Endothelial cell of umbilical vein (primary cell): Measurements from ENCODE around the gene RET. TPM values are rescaled to one million over a fixed set of nuclear protein-coding genes. Genes with fewer than 3 reads are reported as not detected.

Experiments used
- BruUV-seq: library from RNA; stranded (reverse); fragments of 400-500 nt; replicated peaks from 2 replicates; lab custom pipeline; 2021; lab: Mats Ljungman, UMichigan
- CTCF ChIA-PET: fragments of 300-600, 350-600 bp; sonication (Branson Sonifier 250); formaldehyde crosslinking; loops from one replicate; lab custom pipeline; 2021; ENCODE audit warnings: antibody characterized with exemption, inconsistent platforms; lab: Charles Lee
- POLR2A ChIA-PET: fragments of 300-600, 350-600 bp; sonication (Branson Sonifier 250); formaldehyde crosslinking; loops from one replicate; lab custom pipeline; 2021; ENCODE audit warnings: antibody characterized with exemption, inconsistent platforms; lab: Charles Lee
- DNase-seq: peaks from one replicate; pipeline ENCODE4 v3.0.0-alpha.2; 2011; ENCODE audit warnings: low read depth, low spot score
- FAIRE-seq: peaks from 2 replicates; lab custom pipeline; 2011; peaks lifted over from hg19 to GRCh38; lab: Jason Lieb, UNC
- H2AFZ ChIP-seq: 2 replicates; pipeline ENCODE4 v1.6.0; 2012; ENCODE audit warnings: low read depth, low read length, control low read depth, inconsistent platforms
- H3K27ac ChIP-seq: 2 replicates; pipeline ENCODE4 v1.5.1; 2011; ENCODE audit warnings: low read depth, mild to moderate bottlenecking, control low read depth, low read length, moderate library complexity; ENCODE audit not compliant: insufficient read depth
- H3K27me3 ChIP-seq, 2 experiments: 2 replicates each; pipeline versions ENCODE4 v1.6.0 to v1.6.1; 2011; ENCODE audit warnings: low read length in 2 of 2, mixed read lengths in 1 of 2; ENCODE audit not compliant: control insufficient read depth in 2 of 2, insufficient read depth in 2 of 2
- H3K36me3 ChIP-seq, 2 experiments: 2 replicates in 1 of 2; 3 replicates in 1 of 2; pipeline ENCODE4 v1.5.1; 2011; ENCODE audit warnings: low read length in 2 of 2, mild to moderate bottlenecking in 1 of 2, moderate library complexity in 1 of 2; ENCODE audit not compliant: control insufficient read depth in 2 of 2, insufficient read depth in 2 of 2; ENCODE audit errors: extremely low read depth in 1 of 2
- H3K4me1 ChIP-seq: 3 replicates; pipeline ENCODE4 v1.5.1; 2011; ENCODE audit warnings: mild to moderate bottlenecking, low read length; ENCODE audit not compliant: control insufficient read depth, insufficient read depth; ENCODE audit errors: extremely low read depth
- H3K4me2 ChIP-seq: 2 replicates; pipeline ENCODE4 v1.6.1; 2011; ENCODE audit warnings: low read length, control low read depth, mixed read lengths; ENCODE audit not compliant: insufficient read depth
- H3K4me3 ChIP-seq, 3 experiments: fragments of 200-600 bp in 1 of 3; sonication (generic), shearing (Covaris generic) in 1 of 3; replicated peaks in 1 of 3; 2 replicates each; pipeline ENCODE4 v1.5.1; 2011 to 2016; ENCODE audit warnings: control low read depth in 3 of 3, low read length in 3 of 3, mild to moderate bottlenecking in 2 of 3, inconsistent platforms in 1 of 3, low read depth in 1 of 3, moderate library complexity in 1 of 3; ENCODE audit not compliant: insufficient read depth in 1 of 3
- H3K79me2 ChIP-seq: 2 replicates; pipeline ENCODE4 v1.6.0; 2012; ENCODE audit warnings: low read length, inconsistent platforms; ENCODE audit not compliant: control insufficient read depth, insufficient read depth
- H3K9ac ChIP-seq: replicated peaks from 2 replicates; pipeline ENCODE3; 2011; ENCODE audit warnings: low read length, control low read depth; ENCODE audit not compliant: insufficient read depth; ENCODE audit errors: extremely low read depth
- H3K9me1 ChIP-seq: replicated peaks from 3 replicates; pipeline ENCODE4 v1.6.0; 2011; ENCODE audit warnings: mild to moderate bottlenecking, low read length; ENCODE audit not compliant: control insufficient read depth, insufficient read depth; ENCODE audit errors: extremely low read depth
- H3K9me3 ChIP-seq: replicated peaks from 2 replicates; pipeline ENCODE4 v1.5.1; 2012; ENCODE audit warnings: low read length, inconsistent platforms; ENCODE audit not compliant: control insufficient read depth, insufficient read depth
- H4K20me1 ChIP-seq: replicated peaks from 2 replicates; pipeline ENCODE3; 2011; ENCODE audit warnings: mild to moderate bottlenecking, low read length; ENCODE audit not compliant: control insufficient read depth, insufficient read depth; ENCODE audit errors: extremely low read depth
- CTCF ChIP-seq, 2 donors: IDR thresholded peaks; 1 replicate in 1 of 2; 2 replicates in 1 of 2; pipeline ENCODE4 v1.5.1; 2011; ENCODE audit warnings: low read length in 2 of 2, mild to moderate bottlenecking in 2 of 2, moderate library complexity in 2 of 2, control low read depth in 1 of 2, inconsistent platforms in 1 of 2, low read depth in 1 of 2; ENCODE audit not compliant: insufficient read depth in 1 of 2; ENCODE audit errors: extremely low read depth in 1 of 2
- EZH2 ChIP-seq: IDR thresholded peaks from 2 replicates; pipeline ENCODE4 v1.6.1; 2012; ENCODE audit warnings: borderline replicate concordance, low read depth, mild to moderate bottlenecking, moderate library complexity, low read length, inconsistent platforms; ENCODE audit not compliant: severe bottlenecking
- FOS ChIP-seq: IDR thresholded peaks from 2 replicates; pipeline ENCODE4 v1.6.1; 2011; ENCODE audit warnings: mild to moderate bottlenecking, low read length, moderate library complexity, borderline replicate concordance; ENCODE audit not compliant: insufficient read depth
- GATA2 ChIP-seq: IDR thresholded peaks from 2 replicates; pipeline ENCODE4 v1.7.0; 2011; ENCODE audit warnings: low read depth, mild to moderate bottlenecking, moderate library complexity, mixed read lengths, low read length; ENCODE audit not compliant: insufficient read length, insufficient read depth
- JUN ChIP-seq: IDR thresholded peaks from 2 replicates; pipeline ENCODE4 v1.6.1; 2011; ENCODE audit warnings: borderline replicate concordance, low read depth; ENCODE audit not compliant: insufficient read length, insufficient read depth
- MAX ChIP-seq: IDR thresholded peaks from 2 replicates; pipeline ENCODE4 v1.6.1; 2011; ENCODE audit not compliant: insufficient read depth, insufficient read length
- MYC ChIP-seq: IDR thresholded peaks from one replicate; pipeline ENCODE4 v1.6.1; 2011; ENCODE audit warnings: mild to moderate bottlenecking, low read depth, low read length
- POLR2A ChIP-seq: IDR thresholded peaks from 2 replicates; pipeline ENCODE4 v1.6.1; 2012; ENCODE audit warnings: low read depth, mild to moderate bottlenecking, control low read depth, low read length
- POLR2AphosphoS5 ChIP-seq: IDR thresholded peaks from 2 replicates; pipeline ENCODE4 v1.6.1; 2012; ENCODE audit warnings: low read depth, mild to moderate bottlenecking, control low read depth, low read length, moderate library complexity; ENCODE audit not compliant: insufficient read depth
- dilution Hi-C: fragments of 300-500 bp; cut with MboI; formaldehyde crosslinking; loops from one replicate; pipeline ENCODE4 v1.15.0; 2019; ENCODE audit warnings: low sequenced_read_pairs; ENCODE audit not compliant: extremely low pct_ligation_motif_present
- intact Hi-C: fragments of 100-400 bp; cut with micrococcal nuclease; formaldehyde crosslinking; loops from one replicate; pipeline ENCODE4 v1.10.0; 2022
- polyA plus RNA-seq, 4 experiments: library from polyadenylated mRNA; depleted of rRNA in 3 of 4; stranded (reverse) in 3 of 4; unstranded in 1 of 4; fragments of >200 nt; gene quantifications; 2 replicates each; pipeline versions ENCODE4 v1.2.1 to v1.2.3, GENCODE V29; 2011 to 2012; ENCODE audit warnings: missing spikeins in 1 of 4
- total RNA-seq: library from RNA; stranded (reverse); gene quantifications from 2 replicates; pipeline ENCODE4 v1.2.3, GENCODE V29; 2021

Gene RET
- total and polyA plus RNA-seq, 2 donors (not counting 3 experiments of a cell fraction or from before 2014, with no cell fraction given) = 0.04 to 0.22 TPM

GRCh38 chr10:43132867-43133787 is 56.3 kb downstream of the RET start:
- Histone ChIP-seq H2AFZ (no peak overlapping the region), H3K4me1 (peaks cover 7% of the 10 kb centered on the region), H3K4me3 (no peak overlapping the region), H3K27ac (no peak overlapping the region), H3K4me2 (no peak overlapping the region), H3K9ac (no peak overlapping the region), H4K20me1 (no peaks in the 10 kb centered on the region), H3K9me1 (no peaks in the 10 kb centered on the region), H3K27me3 (peaks cover 8 to 16% of the 10 kb centered on the region in 2 experiments), H3K79me2 (no peaks in the 10 kb centered on the region), H3K9me3 (no peaks in the 10 kb centered on the region), H3K36me3 (no peaks in the 10 kb centered on the region)
- intact Hi-C loops (no loop called here), dilution Hi-C loops (no loop called here)
- CTCF ChIA-PET = interaction anchor here (1.6 kb wide), 1 partner anchor 69 kb away, joined by 4 read pairs; no protein-coding TSS in a partner anchor
- no peak for DNase-seq
- FAIRE-seq = no peak
- TF ChIP-seq POLR2A = no peak
- TF ChIP-seq CTCF (IDR thresholded peaks at IDR 0.05; ENCODE audit: extremely low read depth in 1 of 2, insufficient read depth in 1 of 2, low read depth in 1 of 2, low read length in 2 of 2) = no peak
- no peak for TF ChIP-seq GATA2
- TF ChIP-seq FOS = no peak
- no peak for TF ChIP-seq POLR2AphosphoS5
- no peak for TF ChIP-seq MAX
- TF ChIP-seq MYC = no peak
- TF ChIP-seq JUN = no peak
- TF ChIP-seq EZH2 = no peak
- BruUV-seq = no TSS peak
- POLR2A ChIA-PET = no interaction called here
